Medulla oblongata (tissue), 1 donor: ENCODE data around the gene SEMA6B.
"Not testable (repeated sequence)": the region's sequence is repeated elsewhere in the genome, so short reads cannot be mapped to it uniquely, and the experiment has no call there.

ENCODE experiments used
- DNase-seq: peaks from one replicate; pipeline ENCODE4 v3.0.0-alpha.2; 2015; ENCODE audit errors: extremely low spot score

SEMA6B gene

GRCh38 chr19:4559569-4559968, at the start of gene SEMA6B:
Gene SEMA6B (minus strand): TSS chr19:4559684. CDS start chr19:4558457, 1,227 bp downstream.
- peak; percentile 66 for DNase-seq

- no peak for DNase-seq
Measured at GRCh38 chr19:4606921-4607678, 47.6 kb upstream of the SEMA6B start.

- no peak for DNase-seq
Measured at GRCh38 chr19:4606181-4606580, 46.7 kb upstream of the SEMA6B start.

- no peak for DNase-seq
Measured at GRCh38 chr19:4604912-4605311, 45.4 kb upstream of the SEMA6B start.

GRCh38 chr19:4602915-4603314, 43.4 kb upstream of the SEMA6B start:
- DNase-seq: no peak

- DNase-seq: no peak
Measured at GRCh38 chr19:4602173-4602788, 42.8 kb upstream of the SEMA6B start.

- no peak for DNase-seq
Measured at GRCh38 chr19:4600893-4601292, 41.4 kb upstream of the SEMA6B start.

- no peak for DNase-seq
Measured at GRCh38 chr19:4600082-4600481, 40.6 kb upstream of the SEMA6B start.

- DNase-seq: no peak
Measured at GRCh38 chr19:4598712-4599111, 39.2 kb upstream of the SEMA6B start.

GRCh38 chr19:4597975-4598671, 38.6 kb upstream of the SEMA6B start:
- DNase-seq: no peak

GRCh38 chr19:4597278-4597974, 37.9 kb upstream of the SEMA6B start:
- no peak for DNase-seq

GRCh38 chr19:4596033-4596904, 36.8 kb upstream of the SEMA6B start:
- no peak for DNase-seq

- not testable (repeated sequence) for DNase-seq
Measured at GRCh38 chr19:4595158-4595557, 35.7 kb upstream of the SEMA6B start.

GRCh38 chr19:4594201-4594600, 34.7 kb upstream of the SEMA6B start:
- no peak for DNase-seq

GRCh38 chr19:4593409-4593851, 33.9 kb upstream of the SEMA6B start:
- no peak for DNase-seq

- DNase-seq: no peak
Measured at GRCh38 chr19:4592445-4592844, 33.0 kb upstream of the SEMA6B start.

GRCh38 chr19:4591320-4591719, 31.8 kb upstream of the SEMA6B start:
- no peak for DNase-seq

GRCh38 chr19:4590559-4590958, 31.1 kb upstream of the SEMA6B start:
- no peak for DNase-seq

GRCh38 chr19:4589579-4590410, 30.3 kb upstream of the SEMA6B start:
- DNase-seq: no peak

GRCh38 chr19:4588291-4588761, 28.8 kb upstream of the SEMA6B start:
- no peak for DNase-seq
